GM10248 (cell line): ENCODE results near the gene BBX.

Experiments used
- CTCF ChIA-PET: fragments of 300-600 bp; sonication (Branson Sonifier 250); formaldehyde crosslinking; extraction: SDS; loops from one replicate; lab custom pipeline; 2021; ENCODE audit warnings: antibody characterized with exemption; lab: Yijun Ruan, JAX
- POLR2A ChIA-PET: fragments of 350-650 bp; sonication (Branson Sonifier 250); formaldehyde crosslinking; extraction: SDS; loops from one replicate; lab custom pipeline; 2020; ENCODE audit warnings: antibody characterized with exemption; lab: Yijun Ruan, JAX
- DNase-seq: peaks from one replicate; pipeline ENCODE4 v3.0.0; 2012; ENCODE audit errors: extremely low spot score
- CTCF ChIP-seq: IDR thresholded peaks from 2 replicates; pipeline ENCODE4 v1.5.1; 2012; ENCODE audit warnings: mild to moderate bottlenecking, low read depth; ENCODE audit errors: extremely low read depth, missing control alignments, control extremely low read depth

Gene BBX

GRCh38 chr3:107522510-107523288 lies at the start of gene BBX:
Gene BBX (plus strand): TSS chr3:107522962. CDS start chr3:107710461, 187,499 bp downstream.
- DNase-seq: peak; percentile 83
- CTCF ChIA-PET: interaction anchor here (1.1 to 2.1 kb wide), 3 partner anchors 11 to 286 kb away, joined by 3 to 6 read pairs (median 4); no protein-coding TSS in a partner anchor
- TF ChIP-seq CTCF: no peak
- POLR2A ChIA-PET: no interaction called here

DNA sequence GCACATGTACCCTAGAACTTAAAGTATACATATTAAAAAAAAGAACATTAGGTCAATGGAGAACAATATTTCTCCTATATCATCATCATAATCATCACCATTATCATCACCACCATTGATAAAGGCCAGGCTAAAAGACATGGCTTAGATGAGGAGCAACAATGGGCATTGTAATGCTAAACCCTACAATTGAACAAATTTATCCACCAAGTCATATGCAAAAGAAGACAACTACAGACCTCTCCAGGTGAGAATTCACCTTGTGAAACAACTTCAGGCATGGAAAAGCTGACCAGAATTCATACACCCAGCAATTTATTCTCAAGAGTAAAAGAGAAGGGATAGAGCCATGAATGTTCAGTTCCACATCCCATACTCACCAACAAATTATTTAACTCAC lies 46.3 kb upstream of the BBX start:
- ChIA-PET POLR2A (no interaction called here), CTCF (no interaction called here)
- TF ChIP-seq CTCF: no peak
- DNase-seq: no peak

DNA sequence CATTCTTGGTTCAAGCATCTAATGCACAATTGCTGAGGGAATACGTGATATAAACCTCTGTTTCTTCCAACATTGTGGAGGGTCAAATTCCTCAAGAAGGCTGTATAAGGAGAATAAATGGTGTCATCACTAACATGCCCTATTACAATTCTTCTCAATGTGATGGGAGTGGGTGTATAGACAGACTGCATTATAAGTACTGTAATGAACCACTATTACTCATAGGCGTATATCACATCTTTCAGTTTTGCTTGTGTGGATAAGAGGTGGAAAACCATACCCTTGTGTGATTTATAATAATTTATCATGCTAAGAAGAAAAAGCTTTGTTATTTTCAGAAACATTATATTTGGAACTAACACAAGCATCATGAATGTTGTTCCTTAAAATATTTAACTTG lies 35.3 kb upstream of the BBX start:
- POLR2A ChIA-PET: no interaction called here
- CTCF ChIA-PET: interaction anchor here (1.7 kb wide), 1 partner anchor 23 kb away, joined by 4 read pairs; no protein-coding TSS in a partner anchor
- TF ChIP-seq CTCF: no peak
- no peak for DNase-seq

- no peak for TF ChIP-seq CTCF
- no peak for DNase-seq
- POLR2A ChIA-PET: no interaction called here
- CTCF ChIA-PET: no interaction called here
Observed at GRCh38 chr3:107488942-107489341, 33.8 kb upstream of the BBX start.

DNA sequence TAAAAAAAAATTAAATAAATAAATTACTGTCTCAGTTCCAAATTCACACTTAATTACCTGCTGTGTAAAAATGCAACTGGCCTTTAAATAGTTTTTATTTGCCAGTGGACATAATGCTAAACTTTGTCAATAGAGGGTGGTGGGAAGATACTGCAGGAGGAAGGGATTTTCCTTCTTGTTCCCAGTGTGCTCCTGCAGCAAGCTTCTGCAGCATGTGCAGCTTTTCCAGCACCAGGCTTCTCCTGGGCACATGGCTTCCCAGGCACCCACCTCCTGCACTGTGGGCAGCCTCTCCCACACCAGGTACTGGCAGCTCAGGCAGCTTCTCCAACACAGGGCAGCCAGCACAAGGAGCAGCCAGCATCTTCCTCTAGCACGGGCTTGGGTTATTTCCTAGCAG lies 29.6 kb upstream of the BBX start:
- no peak for TF ChIP-seq CTCF
- ChIA-PET CTCF (interaction anchor here (1.0 kb wide), 1 partner anchor 18 kb away, joined by 3 read pairs; no protein-coding TSS in a partner anchor), POLR2A (no interaction called here)
- no peak for DNase-seq

GRCh38 chr3:107496855-107497254 lies 25.9 kb upstream of the BBX start:
- no peak for DNase-seq
- POLR2A ChIA-PET: no interaction called here
- CTCF ChIA-PET: interaction anchor here (1.8 to 2.2 kb wide), 2 partner anchors 13 to 20 kb away, joined by 5 to 10 read pairs; no protein-coding TSS in a partner anchor
- TF ChIP-seq CTCF: no peak
